ENCODE data around the gene AJAP1. TPM values are rescaled to one million over a fixed set of nuclear protein-coding genes. Genes with fewer than 3 reads are reported as not detected.

AJAP1 gene
- total and polyA plus RNA-seq, 3 donors from 2014 or later = 5.0 to 5.8 (median 5.4) TPM

GRCh38 chr1:4655674-4656532, 1.5 kb downstream of the AJAP1 start:
- H3K4me3 ChIP-seq = peak overlapping the region; percentile 49 to 54
- peak overlapping the region in 1 of 2 donors; percentile 50 for H3K27ac ChIP-seq
- DNase-seq = peak; percentile 85
- no peaks in the 10 kb centered on the region for H3K9me3 ChIP-seq
- H3K27me3 ChIP-seq = no peaks in the 10 kb centered on the region
- intact Hi-C loops (cut with DNase I; ENCODE audit: low total_unique reads) = no loop called here
- peak; percentile 67 to 86 (median 75) for TF ChIP-seq CTCF (IDR thresholded peaks at IDR 0.05)
- TF ChIP-seq POLR2A (IDR thresholded peaks at IDR 0.05) = no peak
- no peaks in the 10 kb centered on the region for H3K4me1 ChIP-seq
- WGBS, 2 donors = 0 to 1% methylated on average over 27 to 78 of the region's 78 CpGs
- H3K36me3 ChIP-seq (ENCODE audit: low read depth, missing control alignments) = no peaks in the 10 kb centered on the region

- intact Hi-C loops (cut with DNase I; ENCODE audit: low total_unique reads) = no loop called here
- Histone ChIP-seq H3K4me3 (no peak overlapping the region), H3K4me1 (no peaks in the 10 kb centered on the region), H3K9me3 (no peaks in the 10 kb centered on the region), H3K27me3 (no peaks in the 10 kb centered on the region), H3K36me3 (ENCODE audit: low read depth, missing control alignments) (no peaks in the 10 kb centered on the region), H3K27ac (no peak overlapping the region)
- no peak for DNase-seq
- 6 to 13% methylated on average over 17 of the region's 17 CpGs for WGBS, 2 donors
- TF ChIP-seq POLR2A (IDR thresholded peaks at IDR 0.05) (no peak), CTCF (IDR thresholded peaks at IDR 0.05) (no peak)
Observed at GRCh38 chr1:4656533-4657140, 2.2 kb downstream of the AJAP1 start.

DNA sequence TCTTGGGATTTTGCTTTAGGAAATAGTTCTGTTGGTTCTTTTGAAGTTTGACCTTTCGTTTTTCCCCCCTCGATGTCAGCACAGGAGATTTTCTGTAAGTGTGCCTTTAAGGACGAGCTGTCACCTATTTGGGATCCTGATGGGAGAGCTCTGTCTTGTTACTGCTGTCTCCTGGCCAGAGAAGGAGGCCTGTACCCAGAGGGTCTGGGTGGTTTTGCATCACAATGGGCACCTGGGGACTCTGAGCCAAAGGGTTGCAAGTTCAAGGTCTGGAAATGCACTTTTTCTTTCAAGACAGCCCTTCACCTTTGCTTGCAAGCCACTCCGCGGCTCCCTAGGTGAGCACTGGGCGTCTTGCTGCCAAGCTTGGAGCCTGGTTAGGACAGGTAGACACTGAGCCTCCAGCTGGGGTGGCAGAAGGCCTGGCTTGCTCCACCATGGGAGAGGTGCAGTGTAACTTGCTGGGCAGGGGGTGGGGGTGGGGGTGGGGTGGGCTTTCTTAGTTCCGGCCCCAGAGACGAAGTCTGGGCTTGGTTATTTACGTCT, 2.9 kb downstream of the AJAP1 start:
- H3K27ac ChIP-seq = no peak overlapping the region
- intact Hi-C loops (cut with DNase I; ENCODE audit: low total_unique reads) = no loop called here
- no peak overlapping the region for H3K4me3 ChIP-seq
- no peaks in the 10 kb centered on the region for H3K27me3 ChIP-seq
- no peaks in the 10 kb centered on the region for H3K9me3 ChIP-seq
- no peaks in the 10 kb centered on the region for H3K36me3 ChIP-seq (ENCODE audit: low read depth, missing control alignments)
- no peaks in the 10 kb centered on the region for H3K4me1 ChIP-seq
- TF ChIP-seq CTCF (IDR thresholded peaks at IDR 0.05) = no peak
- no peak for TF ChIP-seq POLR2A (IDR thresholded peaks at IDR 0.05)
- no peak for DNase-seq
- WGBS, 2 donors = 40 to 46% methylated on average over 9 of the region's 9 CpGs

DNA sequence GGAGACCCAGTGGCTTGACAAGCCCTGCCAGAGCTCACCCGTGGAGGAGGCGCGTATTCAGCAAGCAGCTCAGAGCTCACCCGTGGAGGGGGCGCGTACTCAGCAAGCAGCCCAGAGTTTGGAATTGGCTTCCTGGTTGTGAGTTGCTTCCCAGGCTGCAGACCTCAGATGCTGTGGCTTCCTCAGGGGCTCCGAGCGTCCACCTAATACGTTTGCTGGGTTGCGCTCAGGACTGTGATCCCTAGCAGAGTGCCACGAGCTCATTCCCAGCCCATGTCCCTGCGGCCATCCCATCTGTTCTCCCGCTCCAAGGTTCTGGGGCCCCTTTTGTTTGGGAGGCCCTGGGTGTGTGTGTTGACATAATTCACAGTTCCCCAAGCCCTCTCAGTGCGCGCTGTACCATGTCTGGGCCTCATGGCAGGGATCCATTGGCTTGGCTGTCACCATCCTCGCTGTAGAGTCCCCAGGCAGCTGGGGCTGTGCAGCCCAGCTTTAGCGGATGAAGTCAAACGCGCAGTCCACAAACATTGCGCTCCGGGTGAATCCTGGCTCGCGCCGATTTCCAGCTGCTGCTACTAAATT, 3.6 kb downstream of the AJAP1 start:
- H3K4me3 ChIP-seq = no peak overlapping the region
- H3K27ac ChIP-seq = no peak overlapping the region
- TF ChIP-seq POLR2A (IDR thresholded peaks at IDR 0.05) = no peak
- TF ChIP-seq CTCF (IDR thresholded peaks at IDR 0.05) = no peak
- no peaks in the 10 kb centered on the region for H3K27me3 ChIP-seq
- no peaks in the 10 kb centered on the region for H3K36me3 ChIP-seq (ENCODE audit: low read depth, missing control alignments)
- no peaks in the 10 kb centered on the region for H3K4me1 ChIP-seq
- intact Hi-C loops (cut with DNase I; ENCODE audit: low total_unique reads) = no loop called here
- WGBS, 2 donors = 23 to 25% methylated on average over 23 to 24 of the region's 24 CpGs
- no peak for DNase-seq
- H3K9me3 ChIP-seq = no peaks in the 10 kb centered on the region

Data from testis (tissue), 3 donors.